Measurements from ENCODE around the gene GBP3. TPM values are rescaled to one million over a fixed set of nuclear protein-coding genes. Genes with fewer than 3 reads are reported as not detected.
A peak's percentile ranks its signal among the peaks of the same experiment; 100 is the strongest.
"Not testable (repeated sequence)": the region's sequence is repeated elsewhere in the genome, so short reads cannot be mapped to it uniquely, and the experiment has no call there.

GBP3 gene
- total RNA-seq, 2 experiments from 2014 or later, result 4.5 to 5.7 TPM

- Mint-ChIP-seq H3K36me3 (peaks cover 31% of the 10 kb centered on the region), H3K4me3 (peak overlapping the region; percentile 35), H3K27me3 (no peaks in the 10 kb centered on the region), H3K27ac (peak overlapping the region; percentile 70), H3K4me1 (ENCODE audit: low read depth) (peaks cover 47% of the 10 kb centered on the region), H3K9me3 (no peaks in the 10 kb centered on the region)
- ChIA-PET CTCF (interaction anchor here (0.8 to 1.9 kb wide), 4 partner anchors 9 to 550 kb away, joined by 3 to 8 read pairs (median 4); no protein-coding TSS in a partner anchor), POLR2A (interaction anchor here (0.8 kb wide), 1 partner anchor 135 kb away, joined by 4 read pairs; no protein-coding TSS in a partner anchor)
- intact Hi-C loops (cut with micrococcal nuclease), result loop anchor here (2.0 kb wide), 1 partner anchor 306 kb away; the partner anchor contains the start of gene PKN2
- DNase-seq, result no peak
Observed at GRCh38 chr1:88990426-88990825, 32.2 kb downstream of the GBP3 start.

GRCh38 chr1:88985692-88986091, 37.0 kb downstream of the GBP3 start:
- H3K9me3 Mint-ChIP-seq, result no peaks in the 10 kb centered on the region
- DNase-seq, result peak; percentile 54
- H3K4me1 Mint-ChIP-seq (ENCODE audit: low read depth), result peaks cover 88% of the 10 kb centered on the region
- CTCF ChIA-PET, result interaction anchor here (0.7 to 3.9 kb wide), 4 partner anchors 12 to 470 kb away, joined by 3 to 34 read pairs (median 19); partner anchors contain the start of gene GBP3
- peak overlapping the region; percentile 80 for H3K27ac Mint-ChIP-seq
- intact Hi-C loops (cut with micrococcal nuclease), result loop anchor here (2.0 kb wide), 1 partner anchor 141 kb away; the partner anchor contains the start of gene GBP2
- H3K4me3 Mint-ChIP-seq, result no peak overlapping the region
- POLR2A ChIA-PET, result interaction anchor here (0.7 to 1.3 kb wide), 3 partner anchors 273 to 296 kb away, joined by 3 to 4 read pairs (median 3); partner anchors contain the start of gene GBP5
- H3K27me3 Mint-ChIP-seq, result no peaks in the 10 kb centered on the region
- H3K36me3 Mint-ChIP-seq, result peaks cover 61% of the 10 kb centered on the region

- H3K27ac Mint-ChIP-seq, result peak overlapping the region; percentile 80
- intact Hi-C loops (cut with micrococcal nuclease), result loop anchor here (2.0 kb wide), 1 partner anchor 142 kb away; the partner anchor contains the start of gene GBP2
- no peak for DNase-seq
- H3K4me3 Mint-ChIP-seq, result no peak overlapping the region
- no peaks in the 10 kb centered on the region for H3K27me3 Mint-ChIP-seq
- peaks cover 87% of the 10 kb centered on the region for H3K4me1 Mint-ChIP-seq (ENCODE audit: low read depth)
- ChIA-PET CTCF (interaction anchor here (0.5 to 3.9 kb wide), 18 partner anchors 12 to 590 kb away, joined by 3 to 34 read pairs (median 4); partner anchors contain the start of gene GBP3), POLR2A (interaction anchor here (0.7 to 1.3 kb wide), 4 partner anchors 80 to 297 kb away, joined by 3 to 4 read pairs (median 3); partner anchors contain the start of genes GBP1 and GBP5)
- H3K36me3 Mint-ChIP-seq, result peaks cover 61% of the 10 kb centered on the region
- H3K9me3 Mint-ChIP-seq, result no peaks in the 10 kb centered on the region
Observed at GRCh38 chr1:88985032-88985431, 37.6 kb downstream of the GBP3 start.

- Mint-ChIP-seq H3K4me1 (ENCODE audit: low read depth) (peaks cover 87% of the 10 kb centered on the region), H3K9me3 (no peaks in the 10 kb centered on the region), H3K27me3 (no peaks in the 10 kb centered on the region), H3K36me3 (peaks cover 60% of the 10 kb centered on the region), H3K4me3 (no peak overlapping the region), H3K27ac (peak overlapping the region; percentile 80)
- ChIA-PET CTCF (interaction anchor here (0.5 to 3.9 kb wide), 29 partner anchors 10 to 590 kb away, joined by 3 to 34 read pairs (median 4); partner anchors contain the start of gene GBP3), POLR2A (interaction anchor here (0.8 to 1.3 kb wide), 3 partner anchors 81 to 288 kb away, joined by 3 read pairs; partner anchors contain the start of genes GBP1 and GBP5)
- intact Hi-C loops (cut with micrococcal nuclease), result loop anchor here (1.0 to 2.0 kb wide), 2 partner anchors 8 to 142 kb away; partner anchors contain the start of genes GBP2, KYAT3 and RBMXL1
- DNase-seq, result no peak
Observed at GRCh38 chr1:88984569-88984968, 38.1 kb downstream of the GBP3 start.

GRCh38 chr1:88983791-88984559, 38.7 kb downstream of the GBP3 start:
- H3K36me3 Mint-ChIP-seq, result peaks cover 61% of the 10 kb centered on the region
- H3K27me3 Mint-ChIP-seq, result no peaks in the 10 kb centered on the region
- DNase-seq, result peak; percentile 41
- peak overlapping the region; percentile 80 for H3K27ac Mint-ChIP-seq
- POLR2A ChIA-PET, result interaction anchor here (0.6 kb wide), 2 partner anchors 173 to 469 kb away, joined by 3 to 4 read pairs; no protein-coding TSS in a partner anchor
- peaks cover 87% of the 10 kb centered on the region for H3K4me1 Mint-ChIP-seq (ENCODE audit: low read depth)
- CTCF ChIA-PET, result interaction anchor here (0.6 to 3.9 kb wide), 28 partner anchors 11 to 652 kb away, joined by 3 to 34 read pairs (median 4); partner anchors contain the start of gene GBP3
- H3K4me3 Mint-ChIP-seq, result peak overlapping the region; percentile 17
- H3K9me3 Mint-ChIP-seq, result no peaks in the 10 kb centered on the region
- intact Hi-C loops (cut with micrococcal nuclease), result loop anchor here (1.0 to 2.0 kb wide), 3 partner anchors 8 to 143 kb away; partner anchors contain the start of genes GBP2, GBP3, KYAT3 and RBMXL1

- POLR2A ChIA-PET, result interaction anchor here (1.3 kb wide), 1 partner anchor 83 kb away, joined by 3 read pairs; the partner anchor contains the start of gene GBP1
- Mint-ChIP-seq H3K4me1 (ENCODE audit: low read depth) (peaks cover 80% of the 10 kb centered on the region), H3K4me3 (no peak overlapping the region), H3K36me3 (peaks cover 59% of the 10 kb centered on the region), H3K27ac (peak overlapping the region; percentile 88), H3K27me3 (no peaks in the 10 kb centered on the region), H3K9me3 (no peaks in the 10 kb centered on the region)
- DNase-seq, result no peak
- CTCF ChIA-PET, result interaction anchor here (1.5 to 3.9 kb wide), 2 partner anchors 9 to 473 kb away, joined by 3 to 34 read pairs; no protein-coding TSS in a partner anchor
- intact Hi-C loops (cut with micrococcal nuclease), result loop anchor here (1.0 to 2.0 kb wide), 2 partner anchors 9 to 41 kb away; partner anchors contain the start of gene GBP3
Observed at GRCh38 chr1:88982055-88982454, 40.6 kb downstream of the GBP3 start.

GRCh38 chr1:88981506-88981905, 41.2 kb downstream of the GBP3 start:
- DNase-seq; H3K4me3 Mint-ChIP-seq; H3K27me3 Mint-ChIP-seq; intact Hi-C loops (cut with micrococcal nuclease); H3K9me3 Mint-ChIP-seq: not testable (repeated sequence)
- Mint-ChIP-seq H3K27ac (peak overlapping the region; percentile 88), H3K4me1 (ENCODE audit: low read depth) (peaks cover 74% of the 10 kb centered on the region), H3K36me3 (peaks cover 55% of the 10 kb centered on the region)
- POLR2A ChIA-PET, result interaction anchor here (0.6 to 1.3 kb wide), 2 partner anchors 83 to 874 kb away, joined by 3 read pairs; partner anchors contain the start of gene GBP1
- CTCF ChIA-PET, result interaction anchor here (1.5 kb wide), 1 partner anchor 8 kb away, joined by 3 read pairs; no protein-coding TSS in a partner anchor

GRCh38 chr1:88980870-88981269, 41.8 kb downstream of the GBP3 start:
- Mint-ChIP-seq H3K4me1 (ENCODE audit: low read depth) (peaks cover 72% of the 10 kb centered on the region), H3K4me3 (no peak overlapping the region), H3K9me3 (no peaks in the 10 kb centered on the region), H3K36me3 (peaks cover 55% of the 10 kb centered on the region), H3K27ac (no peak overlapping the region), H3K27me3 (no peaks in the 10 kb centered on the region)
- intact Hi-C loops (cut with micrococcal nuclease), result no loop called here
- ChIA-PET CTCF (no interaction called here), POLR2A (interaction anchor here (0.6 to 1.3 kb wide), 2 partner anchors 84 to 875 kb away, joined by 3 read pairs; partner anchors contain the start of gene GBP1)
- no peak for DNase-seq

- ChIA-PET POLR2A (interaction anchor here (0.5 kb wide), 1 partner anchor 12 kb away, joined by 3 read pairs; no protein-coding TSS in a partner anchor), CTCF (no interaction called here)
- intact Hi-C loops (cut with micrococcal nuclease), result no loop called here
- H3K27ac Mint-ChIP-seq, result peak overlapping the region; percentile 4
- H3K27me3 Mint-ChIP-seq, result no peaks in the 10 kb centered on the region
- H3K9me3 Mint-ChIP-seq, result peaks cover 3% of the 10 kb centered on the region
- H3K4me3 Mint-ChIP-seq, result no peak overlapping the region
- peaks cover 57% of the 10 kb centered on the region for H3K36me3 Mint-ChIP-seq
- peaks cover 63% of the 10 kb centered on the region for H3K4me1 Mint-ChIP-seq (ENCODE audit: low read depth)
- no peak for DNase-seq
Observed at GRCh38 chr1:88979749-88980116, 42.9 kb downstream of the GBP3 start.

GRCh38 chr1:88979054-88979748, 43.5 kb downstream of the GBP3 start:
- DNase-seq, result no peak
- Mint-ChIP-seq H3K4me1 (ENCODE audit: low read depth) (peaks cover 62% of the 10 kb centered on the region), H3K9me3 (peaks cover 5% of the 10 kb centered on the region), H3K4me3 (no peak overlapping the region), H3K27ac (peak overlapping the region; percentile 23), H3K36me3 (peaks cover 56% of the 10 kb centered on the region), H3K27me3 (no peaks in the 10 kb centered on the region)
- CTCF ChIA-PET, result no interaction called here
- intact Hi-C loops (cut with micrococcal nuclease), result no loop called here
- POLR2A ChIA-PET, result no interaction called here

GRCh38 chr1:88976235-88976634, 46.4 kb downstream of the GBP3 start:
- Mint-ChIP-seq H3K4me3 (no peak overlapping the region), H3K27me3 (no peaks in the 10 kb centered on the region), H3K4me1 (ENCODE audit: low read depth) (peaks cover 50% of the 10 kb centered on the region), H3K36me3 (peaks cover 30% of the 10 kb centered on the region), H3K9me3 (peaks cover 5% of the 10 kb centered on the region), H3K27ac (no peak overlapping the region)
- no peak for DNase-seq
- ChIA-PET CTCF (interaction anchor here (1.0 to 1.3 kb wide), 2 partner anchors 109 to 382 kb away, joined by 4 read pairs; no protein-coding TSS in a partner anchor), POLR2A (no interaction called here)
- intact Hi-C loops (cut with micrococcal nuclease), result no loop called here
